Right hindlimb (tissue), 1 donor: ENCODE measurements around the gene ARAF.

Experiments
- DNase-seq: peaks from one replicate; pipeline ENCODE4 v3.0.0-alpha.2; 2018

Gene ARAF

DNA sequence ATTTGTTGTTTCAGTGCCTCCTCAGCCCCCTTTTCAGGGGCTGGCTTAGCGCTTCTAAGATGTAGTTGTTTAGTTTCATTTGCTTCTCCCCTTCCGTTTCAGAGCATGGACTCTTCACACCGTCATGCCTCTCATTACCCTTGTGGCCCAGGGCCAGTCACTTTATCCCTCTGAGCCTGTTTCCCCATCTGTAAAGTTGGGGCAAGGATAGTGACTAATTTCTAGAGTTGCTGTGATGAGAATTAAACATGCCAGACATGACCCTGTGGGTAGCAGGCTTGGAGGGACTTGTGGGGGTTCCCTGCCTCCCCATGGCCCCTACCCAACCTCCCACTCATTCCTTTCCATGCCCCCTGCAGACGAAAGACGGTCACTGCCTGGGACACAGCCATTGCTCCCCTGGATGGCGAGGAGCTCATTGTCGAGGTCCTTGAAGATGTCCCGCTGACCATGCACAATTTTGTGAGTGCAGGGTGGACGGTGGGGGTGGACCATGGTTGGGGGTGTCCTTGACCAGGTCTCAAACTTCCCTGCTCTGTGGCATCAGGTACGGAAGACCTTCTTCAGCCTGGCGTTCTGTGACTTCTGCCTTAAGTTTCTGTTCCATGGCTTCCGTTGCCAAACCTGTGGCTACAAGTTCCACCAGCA, 3.6 kb downstream of the ARAF start:
- DNase-seq = no peak

DNA sequence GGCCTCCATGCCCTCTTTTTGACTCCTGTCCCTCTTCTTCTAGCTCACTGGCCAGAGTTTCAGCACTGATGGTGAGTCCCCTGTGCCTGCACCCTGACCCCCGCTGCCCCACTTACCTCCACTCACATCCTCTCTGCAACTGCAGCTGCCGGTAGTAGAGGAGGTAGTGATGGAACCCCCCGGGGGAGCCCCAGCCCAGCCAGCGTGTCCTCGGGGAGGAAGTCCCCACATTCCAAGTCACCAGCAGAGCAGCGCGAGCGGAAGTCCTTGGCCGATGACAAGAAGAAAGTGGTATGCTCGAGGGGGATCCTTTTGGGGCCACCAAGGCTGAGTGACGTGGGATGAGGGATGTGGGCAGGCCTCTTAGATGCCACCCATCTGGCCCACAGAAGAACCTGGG, 5.8 kb downstream of the ARAF start:
- no peak for DNase-seq

DNA sequence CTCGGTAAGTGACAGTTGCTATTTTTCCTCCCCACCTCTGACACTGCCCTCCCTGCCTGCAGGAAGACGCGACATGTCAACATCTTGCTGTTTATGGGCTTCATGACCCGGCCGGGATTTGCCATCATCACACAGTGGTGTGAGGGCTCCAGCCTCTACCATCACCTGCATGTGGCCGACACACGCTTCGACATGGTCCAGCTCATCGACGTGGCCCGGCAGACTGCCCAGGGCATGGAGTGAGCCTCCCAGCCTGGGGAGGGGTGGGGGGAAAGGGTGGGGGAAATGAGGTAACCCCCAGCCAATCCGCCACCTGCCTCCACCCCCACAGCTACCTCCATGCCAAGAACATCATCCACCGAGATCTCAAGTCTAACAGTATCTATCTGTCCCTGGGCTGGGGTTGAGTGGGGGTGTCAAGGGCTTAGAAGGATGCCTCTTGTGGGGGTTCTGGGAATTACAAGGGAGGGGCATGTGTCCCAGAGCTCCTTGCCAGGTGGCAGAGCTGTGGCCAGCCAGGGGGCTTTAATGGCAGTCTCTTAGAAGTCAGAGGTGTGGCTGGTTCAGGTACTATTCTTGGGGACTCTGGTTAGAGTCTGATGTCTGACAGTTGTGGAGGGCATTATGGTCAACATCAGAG, 7.8 kb downstream of the ARAF start:
- DNase-seq = no peak

DNA sequence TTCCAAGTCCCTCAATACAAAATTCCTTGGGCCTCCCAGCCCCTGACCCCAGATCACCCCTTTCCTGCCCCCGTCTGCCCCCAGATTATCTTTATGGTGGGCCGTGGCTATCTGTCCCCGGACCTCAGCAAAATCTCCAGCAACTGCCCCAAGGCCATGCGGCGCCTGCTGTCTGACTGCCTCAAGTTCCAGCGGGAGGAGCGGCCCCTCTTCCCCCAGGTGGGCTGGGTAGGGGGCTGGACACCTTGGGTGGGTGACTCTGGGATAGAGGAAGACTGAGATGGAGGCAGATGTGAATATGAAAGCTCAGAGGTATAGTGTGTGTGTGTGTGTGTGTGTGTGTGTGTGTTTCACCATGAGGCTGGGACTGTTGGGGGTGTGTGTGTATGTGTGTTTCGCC, 9.8 kb downstream of the ARAF start:
- DNase-seq = no peak

DNA sequence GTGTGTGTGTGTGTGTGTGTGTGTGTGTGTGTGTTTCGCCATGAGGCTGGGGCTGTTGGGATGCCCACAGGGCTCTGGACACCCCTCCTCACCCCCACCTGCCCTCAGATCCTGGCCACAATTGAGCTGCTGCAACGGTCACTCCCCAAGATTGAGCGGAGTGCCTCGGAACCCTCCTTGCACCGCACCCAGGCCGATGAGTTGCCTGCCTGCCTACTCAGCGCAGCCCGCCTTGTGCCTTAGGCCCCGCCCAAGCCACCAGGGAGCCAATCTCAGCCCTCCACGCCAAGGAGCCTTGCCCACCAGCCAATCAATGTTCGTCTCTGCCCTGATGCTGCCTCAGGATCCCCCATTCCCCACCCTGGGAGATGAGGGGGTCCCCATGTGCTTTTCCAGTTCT, 10.2 kb downstream of the ARAF start:
- no peak for DNase-seq

DNA sequence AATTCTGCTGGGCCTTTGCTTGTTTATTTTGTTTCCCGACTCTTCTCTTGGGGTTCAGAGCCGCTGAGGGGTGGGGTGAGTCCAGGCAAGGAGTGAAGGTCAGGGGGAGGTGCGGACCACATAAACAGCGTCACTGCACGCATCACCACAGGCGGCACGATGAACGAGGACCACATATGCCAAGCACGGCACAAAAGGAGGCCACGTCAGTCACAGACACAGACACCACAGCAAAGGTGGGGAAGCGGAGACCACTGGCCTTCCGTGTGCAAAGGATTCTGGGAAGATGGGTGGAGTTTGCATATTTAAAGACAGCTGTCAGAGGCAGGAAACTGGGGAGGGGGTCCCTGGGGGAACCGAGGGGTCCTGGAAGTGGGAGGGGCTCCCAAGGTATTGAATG, 10.9 kb downstream of the ARAF start:
- no peak for DNase-seq

DNA sequence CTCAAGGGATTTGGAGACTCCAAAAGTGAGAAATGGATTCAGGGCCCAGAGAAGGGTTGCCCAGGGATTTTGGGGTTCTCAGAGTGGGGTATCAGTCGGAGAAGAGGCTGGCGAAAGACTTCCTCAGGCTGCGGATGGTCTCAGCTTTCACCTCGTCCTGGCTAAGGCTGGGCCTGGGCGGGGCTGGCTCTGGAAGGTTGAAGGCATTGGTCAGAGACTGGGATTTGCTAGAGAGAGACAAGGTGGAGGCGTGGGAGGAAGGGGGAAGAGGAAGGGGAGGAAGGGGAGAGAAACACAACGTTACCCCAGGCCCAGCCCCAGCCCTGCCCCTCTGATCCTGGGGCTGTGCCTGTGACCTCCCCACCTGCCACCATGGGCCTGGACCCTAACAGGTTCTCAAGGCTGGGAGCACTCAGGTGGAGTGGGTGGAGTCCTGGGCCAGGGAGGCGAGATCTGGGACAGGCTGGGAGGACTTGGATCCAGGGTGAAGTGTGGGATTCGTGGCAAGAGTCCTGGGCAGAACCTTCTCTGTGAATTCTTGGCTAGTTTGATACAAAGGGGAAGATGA, 11.9 kb downstream of the ARAF start:
- DNase-seq = no peak

DNA sequence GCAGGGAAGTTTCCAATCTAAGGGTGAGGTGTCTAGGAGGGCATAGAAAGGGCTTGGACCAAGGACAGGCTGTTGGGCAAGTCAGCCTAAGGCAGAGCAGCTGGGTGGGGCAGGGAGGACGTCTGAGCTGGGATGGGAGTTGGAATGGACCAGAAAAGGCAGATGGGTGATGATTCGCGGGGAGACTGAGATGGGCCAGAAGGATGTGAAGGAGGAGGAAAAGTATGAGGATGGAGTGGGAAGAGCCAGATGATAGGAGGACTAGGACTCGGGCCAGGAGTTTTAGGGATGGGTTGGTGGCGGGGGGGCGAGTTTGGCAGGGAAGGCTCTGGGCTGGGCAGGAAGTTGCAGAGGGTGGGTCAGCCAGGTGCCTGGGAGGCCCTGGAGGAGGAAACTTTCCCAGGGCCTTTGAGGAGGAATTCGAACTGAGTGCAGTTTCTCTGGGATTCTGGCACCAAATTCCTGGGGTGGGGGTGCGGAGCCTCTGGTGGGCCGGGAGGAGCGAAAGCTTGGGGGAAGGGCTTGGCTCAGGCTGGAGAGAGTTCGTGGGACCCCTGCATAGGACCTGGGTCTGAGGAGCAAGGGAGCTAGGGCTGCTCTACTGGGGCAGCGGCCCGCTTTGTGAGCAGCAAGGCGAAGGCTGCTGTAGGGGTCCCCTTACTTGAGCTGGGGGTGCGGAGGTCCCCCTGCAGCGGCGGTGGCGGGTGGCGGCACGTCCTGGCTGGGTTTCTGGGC, 12.5 kb downstream of the ARAF start:
- DNase-seq = peak; percentile 86

DNA sequence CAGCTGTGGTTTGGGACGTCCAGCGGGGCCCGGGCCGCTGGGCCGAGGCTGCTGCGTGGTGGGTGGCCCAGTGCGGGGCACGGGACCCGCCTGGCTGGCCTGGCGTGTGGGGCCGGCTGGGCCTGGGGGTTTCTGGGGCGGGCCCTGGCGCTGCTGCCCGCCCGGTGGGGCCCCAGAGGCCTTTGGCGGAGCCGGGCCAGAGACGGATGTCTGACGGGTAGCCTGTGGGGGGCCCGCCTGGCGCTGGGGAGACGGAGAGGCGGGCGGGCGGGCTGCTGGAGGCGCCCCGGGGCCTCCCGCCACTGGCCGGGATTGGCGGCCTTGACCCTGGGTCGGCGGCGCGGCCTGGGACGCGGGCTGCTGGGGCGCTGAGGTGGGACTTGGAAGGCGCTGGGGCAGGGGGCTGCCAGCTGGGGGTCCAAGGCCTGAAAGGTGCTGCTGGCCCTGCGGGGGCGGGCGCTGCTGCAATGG, 13.1 kb downstream of the ARAF start:
- peak; percentile 45 for DNase-seq

DNA sequence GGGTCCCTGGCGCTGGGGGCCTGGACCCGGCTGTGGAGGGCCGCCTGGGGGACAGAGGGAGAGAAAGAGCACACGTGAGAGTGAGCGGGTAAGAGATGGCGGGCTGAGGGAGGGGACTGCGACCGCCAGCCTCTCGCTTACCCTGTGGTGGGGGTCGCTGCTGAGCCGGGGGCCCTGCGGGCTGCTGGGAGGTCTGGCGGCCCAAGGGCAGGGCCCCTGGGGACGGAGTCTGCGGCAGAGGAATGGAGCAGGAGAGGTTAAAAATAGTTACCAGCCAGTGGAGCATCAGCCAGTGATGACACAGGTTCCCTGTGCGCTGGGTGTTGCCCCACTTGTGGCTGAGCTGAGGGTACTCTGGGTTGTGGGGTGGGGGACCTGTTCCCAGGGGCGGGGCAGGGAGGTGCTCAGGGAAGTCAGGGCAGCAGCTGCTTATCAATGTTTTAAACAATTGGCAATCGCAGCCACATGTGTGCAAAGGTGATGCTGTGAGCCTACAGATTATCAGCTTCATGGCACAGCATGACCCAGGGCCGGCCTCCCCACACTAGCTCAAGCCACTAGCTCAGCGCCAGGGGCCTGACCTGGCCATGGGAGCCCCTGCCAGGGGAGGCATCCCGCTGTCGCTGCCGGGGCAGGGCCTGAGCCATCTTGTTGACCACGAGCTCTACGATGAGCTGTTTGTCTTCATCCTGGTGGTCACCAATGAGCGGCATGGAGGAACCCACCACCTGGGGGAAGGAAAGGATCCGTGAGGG, 13.7 kb downstream of the ARAF start:
- peak; percentile 29 for DNase-seq

DNA sequence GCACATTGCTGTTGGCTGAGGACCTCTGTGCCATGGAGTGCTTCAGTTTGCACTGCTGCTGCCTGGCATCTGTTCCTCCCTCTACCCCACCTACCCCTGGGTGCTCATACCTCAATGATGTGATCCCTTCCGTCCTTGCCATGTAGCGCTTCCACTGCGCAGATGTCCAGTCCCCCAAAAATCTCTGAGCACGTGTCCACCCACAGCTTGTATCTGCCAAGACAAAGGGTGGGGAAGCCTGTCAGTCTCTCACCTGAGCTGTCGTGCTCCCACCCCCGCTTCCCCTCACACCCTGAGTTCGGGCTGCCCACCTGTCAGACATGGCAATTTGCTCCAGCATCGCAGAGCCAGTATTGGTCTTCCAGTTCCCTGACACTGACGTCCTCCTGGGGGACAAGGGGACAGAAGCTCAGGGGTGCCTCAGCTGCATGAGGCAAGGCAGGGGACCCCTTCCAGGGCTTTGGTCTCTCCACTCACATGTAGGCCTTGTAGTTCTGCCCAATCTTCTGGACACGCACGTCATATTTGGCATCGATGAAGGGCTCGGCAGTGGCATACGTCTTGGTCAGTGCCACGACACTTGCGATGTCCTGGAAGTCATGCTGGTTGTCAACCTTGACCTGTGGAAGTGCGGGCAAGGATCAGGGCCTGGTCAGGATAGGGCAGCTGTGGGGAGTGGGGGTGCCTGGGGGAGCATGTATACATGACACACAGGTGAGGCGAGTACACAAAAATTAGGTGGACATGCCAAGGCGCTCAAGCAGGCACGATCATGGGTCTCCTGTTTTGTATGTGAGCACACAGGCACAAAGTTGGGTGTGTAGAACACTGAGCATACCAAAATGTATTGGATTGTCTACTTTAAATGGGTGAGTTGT, 15.3 kb downstream of the ARAF start:
- no peak for DNase-seq

DNA sequence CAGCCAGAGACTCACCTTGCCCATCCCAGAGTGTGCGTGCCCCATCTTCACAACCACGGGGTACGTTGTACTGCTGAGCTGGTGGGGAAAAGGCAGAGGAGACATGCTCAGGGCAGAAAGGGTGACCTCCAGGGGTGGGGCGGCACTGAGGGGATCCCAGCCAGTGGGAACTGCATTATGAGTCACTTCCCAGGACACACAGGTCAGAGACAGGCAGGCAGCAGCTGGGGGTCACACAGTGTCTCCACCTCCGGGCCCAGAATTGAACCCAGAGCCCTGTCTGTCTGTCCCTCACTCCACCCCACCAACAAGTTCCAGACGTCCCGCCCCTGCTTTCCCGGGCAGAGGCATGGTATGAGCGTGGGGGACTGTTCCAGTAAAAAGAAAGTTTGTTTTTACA, 16.4 kb downstream of the ARAF start:
- DNase-seq = no peak

DNA sequence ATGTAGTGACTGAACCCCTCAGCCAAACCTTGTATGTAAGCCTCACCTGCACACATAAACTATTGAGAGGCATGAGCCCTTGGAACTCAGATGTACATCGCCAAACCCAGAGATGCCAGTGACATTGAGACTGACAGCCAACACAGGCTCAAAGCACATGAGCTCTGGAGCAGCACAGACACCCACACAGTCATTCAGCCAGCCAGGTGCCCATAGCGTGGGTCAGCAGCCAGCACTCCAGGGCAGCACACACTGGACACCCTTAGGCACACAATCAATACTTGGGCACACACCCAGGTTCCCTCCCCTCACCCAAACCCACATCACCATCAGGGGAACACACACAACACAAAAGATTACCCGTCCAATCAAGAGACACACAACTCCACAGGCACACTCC, 16.9 kb downstream of the ARAF start:
- DNase-seq = no peak

DNA sequence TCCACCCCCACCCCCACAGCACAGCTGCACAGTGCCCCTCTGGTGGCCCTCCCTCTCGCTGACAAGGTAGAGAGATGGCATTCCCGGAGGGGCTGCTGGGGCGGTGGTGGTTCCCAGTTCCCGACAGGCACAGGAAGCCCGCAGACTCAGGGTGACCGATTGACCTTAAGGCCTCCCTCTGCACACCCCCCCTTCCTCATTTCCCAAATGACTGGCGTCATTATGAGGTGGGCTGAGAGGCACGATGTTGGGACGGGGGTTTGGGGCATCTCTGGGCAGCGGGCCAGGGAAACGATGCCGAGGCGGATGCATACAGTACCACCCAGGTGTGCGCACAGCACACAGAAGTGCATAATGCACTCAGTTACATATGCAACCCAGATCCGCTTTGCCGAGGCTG, 17.7 kb downstream of the ARAF start:
- DNase-seq = no peak

DNA sequence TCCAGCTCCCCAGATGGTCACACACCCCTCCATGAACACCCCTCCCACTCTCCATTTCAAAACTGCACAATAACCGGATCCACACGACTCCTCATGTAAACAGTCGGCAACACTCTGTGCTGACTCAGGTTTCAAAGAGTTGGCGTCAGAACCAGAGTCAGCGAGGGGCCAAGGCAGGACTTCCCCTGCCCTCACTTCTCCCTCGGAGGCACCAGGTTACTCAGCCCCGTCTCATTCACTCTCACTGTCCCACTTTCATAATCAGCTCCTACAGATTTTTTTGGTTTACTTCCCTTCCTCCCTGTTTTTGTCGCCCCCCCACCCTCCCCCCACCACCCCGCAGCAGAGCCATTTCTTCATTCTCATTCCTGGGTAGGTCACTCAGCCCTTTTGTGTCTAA, 18.5 kb downstream of the ARAF start:
- no peak for DNase-seq

DNA sequence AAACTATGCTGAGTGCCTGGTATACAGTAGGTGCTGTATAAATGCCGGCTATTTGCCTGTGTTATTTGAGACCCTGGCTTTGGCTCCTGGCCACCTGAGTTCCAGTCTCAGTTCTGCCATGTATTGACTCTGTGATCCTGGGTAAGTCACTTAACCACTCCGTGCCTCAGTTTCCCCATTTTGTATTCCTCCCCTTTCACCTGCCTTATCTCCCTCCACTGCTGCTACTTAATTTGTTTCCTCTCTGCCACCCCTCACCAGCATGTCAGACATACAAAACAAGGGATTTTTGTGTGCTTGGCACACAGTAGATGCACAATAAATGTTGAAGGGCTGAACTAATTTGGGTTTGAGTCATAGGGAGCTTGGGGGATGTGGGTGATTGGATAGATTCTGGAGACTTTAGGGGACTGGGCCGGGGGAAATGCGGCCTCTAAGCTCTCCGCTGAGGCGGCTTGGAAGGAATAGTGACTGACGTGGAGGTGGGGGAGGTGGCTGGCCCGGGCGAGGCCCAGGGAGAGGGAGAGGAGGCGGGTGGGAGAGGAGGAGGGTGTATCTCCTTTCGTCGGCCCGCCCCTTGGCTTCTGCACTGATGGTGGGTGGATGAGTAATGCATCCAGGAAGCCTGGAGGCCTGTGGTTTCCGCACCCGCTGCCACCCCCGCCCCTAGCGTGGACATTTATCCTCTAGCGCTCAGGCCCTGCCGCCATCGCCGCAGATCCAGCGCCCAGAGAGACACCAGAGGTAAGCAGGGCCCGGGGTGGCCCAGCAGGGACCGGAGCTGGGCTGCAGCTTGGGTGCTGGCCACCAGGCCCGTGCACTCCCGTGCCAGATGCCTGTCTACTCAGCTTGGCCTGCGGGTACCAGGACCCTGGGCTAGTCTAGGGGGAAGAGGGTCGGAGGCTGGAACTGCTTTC, 21.0 kb downstream of the ARAF start, which contains the start of gene TIMP1:
TSS of gene TIMP1 (plus strand) at position 706 of the 917 bp plus-strand sequence. CDS start 980 bp downstream, outside the sequence.
- peak; percentile 95 for DNase-seq

DNA sequence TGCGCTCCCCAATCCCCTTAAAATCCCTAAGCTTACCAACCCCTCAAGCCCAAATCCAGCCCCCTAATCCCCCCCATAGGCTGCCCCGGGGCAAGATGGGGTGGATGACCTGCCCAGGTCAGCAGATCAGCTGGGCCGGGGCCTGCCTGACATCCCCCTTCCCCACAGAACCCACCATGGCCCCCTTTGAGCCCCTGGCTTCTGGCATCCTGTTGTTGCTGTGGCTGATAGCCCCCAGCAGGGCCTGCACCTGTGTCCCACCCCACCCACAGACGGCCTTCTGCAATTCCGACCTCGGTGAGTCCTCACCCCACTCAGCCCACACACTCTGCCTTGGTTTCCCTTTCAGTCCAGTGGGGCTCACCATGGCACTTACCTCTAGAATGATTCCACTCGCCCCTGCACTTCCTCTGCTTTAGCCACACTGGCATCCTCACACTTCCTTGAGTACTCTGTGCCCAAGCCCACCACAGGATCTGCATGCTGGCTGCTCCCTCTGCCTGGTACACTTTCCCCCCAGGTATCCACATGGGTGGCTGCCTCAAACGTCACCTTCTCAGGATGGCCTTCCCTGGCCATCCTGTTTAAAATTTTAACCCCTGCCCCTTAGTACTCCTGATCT, 22.3 kb downstream of the ARAF start:
- no peak for DNase-seq

DNA sequence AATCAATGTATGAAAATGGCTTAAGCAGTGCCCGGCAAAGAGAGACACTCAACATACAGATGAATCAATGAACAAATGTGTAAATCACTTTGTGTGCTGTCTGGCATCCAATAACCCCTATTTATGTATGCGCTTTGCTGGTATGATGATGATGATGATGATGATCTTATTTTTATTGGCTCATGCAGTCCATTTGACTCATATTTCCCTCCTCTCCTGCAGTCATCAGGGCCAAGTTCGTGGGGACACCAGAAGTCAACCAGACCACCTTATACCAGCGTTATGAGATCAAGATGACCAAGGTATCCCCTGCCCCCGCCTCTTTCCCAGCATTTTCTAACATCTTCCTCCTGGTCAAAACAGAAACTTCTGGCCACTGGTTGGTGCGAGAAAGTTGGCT, 23.7 kb downstream of the ARAF start:
- no peak for DNase-seq

DNA sequence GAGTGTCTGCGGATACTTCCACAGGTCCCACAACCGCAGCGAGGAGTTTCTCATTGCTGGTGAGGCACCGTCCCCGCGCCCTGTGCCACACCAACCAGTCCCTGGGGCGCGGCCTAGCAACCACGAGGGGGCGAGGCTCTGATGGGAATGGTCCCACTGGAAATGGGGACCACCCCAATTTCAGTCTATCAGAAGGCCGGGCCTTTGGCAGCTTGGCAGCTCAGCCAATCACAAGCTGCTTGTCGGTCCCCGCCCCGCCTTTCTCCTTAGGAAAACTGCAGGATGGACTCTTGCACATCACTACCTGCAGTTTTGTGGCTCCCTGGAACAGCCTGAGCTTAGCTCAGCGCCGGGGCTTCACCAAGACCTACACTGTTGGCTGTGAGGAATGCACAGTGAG, 24.3 kb downstream of the ARAF start:
- DNase-seq = no peak

DNA sequence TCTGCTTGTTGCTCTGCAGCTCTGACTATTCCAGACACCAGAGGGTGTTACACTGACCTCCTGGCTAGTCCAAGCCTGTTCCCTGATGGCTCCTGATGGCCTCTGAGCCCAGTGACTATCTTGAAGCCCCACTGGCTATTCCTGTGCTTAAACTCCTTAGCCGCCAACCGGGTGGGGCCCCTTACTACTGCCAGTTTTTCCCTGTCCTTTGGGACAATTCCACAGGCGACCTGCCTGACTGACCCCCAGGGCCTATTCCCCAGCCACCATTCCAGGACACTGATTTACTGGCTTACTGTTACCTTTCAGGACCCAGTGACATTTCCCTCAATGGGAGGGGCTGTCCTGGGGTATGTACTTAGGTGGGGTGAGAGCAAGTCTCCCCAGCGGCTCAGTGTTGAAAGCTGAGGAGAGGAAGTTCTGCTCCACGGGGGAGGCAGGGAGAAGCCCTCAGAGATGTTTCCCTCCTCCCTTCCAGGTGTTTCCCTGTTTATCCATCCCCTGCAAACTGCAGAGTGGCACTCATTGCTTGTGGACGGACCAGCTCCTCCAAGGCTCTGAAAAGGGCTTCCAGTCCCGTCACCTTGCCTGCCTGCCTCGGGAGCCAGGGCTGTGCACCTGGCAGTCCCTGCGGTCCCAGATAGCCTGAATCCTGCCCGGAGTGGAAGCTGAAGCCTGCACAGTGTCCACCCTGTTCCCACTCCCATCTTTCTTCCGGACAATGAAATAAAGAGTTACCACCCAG, 25.2 kb downstream of the ARAF start:
- DNase-seq = no peak
